ENCODE results near the gene TAGLN3.

DNA sequence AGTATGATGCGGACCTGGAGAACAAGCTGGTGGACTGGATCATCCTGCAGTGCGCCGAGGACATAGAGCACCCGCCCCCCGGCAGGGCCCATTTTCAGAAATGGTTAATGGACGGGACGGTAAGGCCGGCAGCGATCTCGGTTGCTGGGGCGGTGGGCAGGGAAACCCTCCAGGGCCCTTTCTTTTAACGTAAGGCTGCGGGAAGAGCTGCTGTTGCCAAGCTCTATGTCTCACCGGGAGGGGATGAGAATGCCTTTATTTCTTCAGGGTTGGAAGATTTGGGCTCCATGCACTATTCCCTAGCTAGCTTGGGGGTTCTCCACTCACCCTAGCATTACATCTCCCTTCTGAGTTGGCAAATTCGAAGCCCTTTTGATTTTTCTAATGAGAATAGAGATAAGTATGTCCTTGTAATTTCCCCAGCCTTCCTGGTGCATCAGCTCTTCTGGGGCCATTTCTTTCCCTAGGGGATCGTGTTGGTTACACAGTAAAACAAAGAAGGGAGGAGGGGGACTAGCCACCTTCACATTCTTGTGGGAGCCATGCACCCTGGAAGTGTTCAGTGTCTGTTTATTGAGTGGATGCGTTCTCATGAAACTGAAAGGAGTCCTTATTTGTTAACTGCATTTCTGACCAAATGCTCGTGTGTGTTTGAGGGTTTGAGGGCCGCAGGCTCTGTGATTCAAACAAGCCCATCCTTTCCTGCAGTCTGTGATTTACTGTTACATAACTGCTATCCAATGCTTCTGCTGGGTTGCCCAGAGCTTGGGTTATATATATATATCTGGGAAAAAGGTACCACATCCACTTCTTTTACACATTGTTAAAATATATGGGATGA, 982 bp downstream of the TAGLN3 start:
- TF ChIP-seq CTCF (IDR thresholded peaks at IDR 0.05; ENCODE audit: low read depth, low read length), result no peak
- TF ChIP-seq EZH2phosphoT487 (IDR thresholded peaks at IDR 0.05; ENCODE audit: low read depth), result no peak

Measured in OCI-LY3 (cell line).